ENCODE data around the gene NDUFS4.
A peak's percentile ranks its signal among the peaks of the same experiment; 100 is the strongest.
"Not testable (repeated sequence)": the region's sequence is repeated elsewhere in the genome, so short reads cannot be mapped to it uniquely, and the experiment has no call there.

Gene NDUFS4

DNA sequence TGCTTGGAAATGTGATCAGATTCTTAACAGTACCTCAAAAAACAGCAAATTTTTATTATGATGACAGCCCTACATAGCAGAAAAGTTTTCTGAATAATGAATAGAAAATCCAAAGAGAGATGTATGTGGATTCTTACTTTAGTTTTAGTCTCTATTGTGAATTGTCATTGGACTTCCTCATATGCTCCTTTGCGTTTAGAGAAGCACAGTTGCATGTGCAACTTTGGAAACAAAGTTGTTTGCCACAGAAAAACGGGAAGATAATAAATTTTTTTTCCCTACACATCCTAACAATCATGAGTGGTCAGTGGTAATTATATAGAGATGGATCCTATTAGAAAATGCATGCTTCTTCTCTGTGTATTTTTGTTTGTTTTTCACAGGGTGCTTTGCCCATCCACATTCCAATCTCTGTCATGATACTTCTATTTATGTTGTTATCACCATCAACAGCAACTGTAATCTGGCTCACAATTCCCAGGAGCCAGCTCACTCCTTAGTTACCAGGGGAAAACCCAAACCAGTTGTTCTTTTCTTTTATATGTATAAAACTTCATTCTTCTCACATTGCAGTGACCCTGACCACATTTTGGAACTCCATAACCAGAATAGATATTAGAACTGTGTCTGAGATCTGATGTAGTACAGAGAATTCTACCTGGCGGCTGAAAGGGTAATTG is 118.7 kb downstream of the NDUFS4 start:
- TF ChIP-seq ZFX (IDR thresholded peaks at IDR 0.05; ENCODE audit: borderline replicate concordance): no peak
- TF ChIP-seq, protein P1, sequence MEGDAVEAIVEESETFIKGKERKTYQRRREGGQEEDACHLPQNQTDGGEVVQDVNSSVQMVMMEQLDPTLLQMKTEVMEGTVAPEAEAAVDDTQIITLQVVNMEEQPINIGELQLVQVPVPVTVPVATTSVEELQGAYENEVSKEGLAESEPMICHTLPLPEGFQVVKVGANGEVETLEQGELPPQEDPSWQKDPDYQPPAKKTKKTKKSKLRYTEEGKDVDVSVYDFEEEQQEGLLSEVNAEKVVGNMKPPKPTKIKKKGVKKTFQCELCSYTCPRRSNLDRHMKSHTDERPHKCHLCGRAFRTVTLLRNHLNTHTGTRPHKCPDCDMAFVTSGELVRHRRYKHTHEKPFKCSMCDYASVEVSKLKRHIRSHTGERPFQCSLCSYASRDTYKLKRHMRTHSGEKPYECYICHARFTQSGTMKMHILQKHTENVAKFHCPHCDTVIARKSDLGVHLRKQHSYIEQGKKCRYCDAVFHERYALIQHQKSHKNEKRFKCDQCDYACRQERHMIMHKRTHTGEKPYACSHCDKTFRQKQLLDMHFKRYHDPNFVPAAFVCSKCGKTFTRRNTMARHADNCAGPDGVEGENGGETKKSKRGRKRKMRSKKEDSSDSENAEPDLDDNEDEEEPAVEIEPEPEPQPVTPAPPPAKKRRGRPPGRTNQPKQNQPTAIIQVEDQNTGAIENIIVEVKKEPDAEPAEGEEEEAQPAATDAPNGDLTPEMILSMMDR (IDR thresholded peaks at IDR 0.05): no peak
- H3K27ac ChIP-seq: no peak overlapping the region

GRCh38 chr5:53681079-53681478 is 120.6 kb downstream of the NDUFS4 start:
- no peak for TF ChIP-seq ZFX (IDR thresholded peaks at IDR 0.05; ENCODE audit: borderline replicate concordance)
- TF ChIP-seq, protein P1 (IDR thresholded peaks at IDR 0.05): no peak
- H3K27ac ChIP-seq: no peak overlapping the region

GRCh38 chr5:53691014-53691413 is 130.6 kb downstream of the NDUFS4 start:
- TF ChIP-seq, protein P1 (IDR thresholded peaks at IDR 0.05): no peak
- no peak for TF ChIP-seq ZFX (IDR thresholded peaks at IDR 0.05; ENCODE audit: borderline replicate concordance)
- H3K27ac ChIP-seq: no peak overlapping the region

DNA sequence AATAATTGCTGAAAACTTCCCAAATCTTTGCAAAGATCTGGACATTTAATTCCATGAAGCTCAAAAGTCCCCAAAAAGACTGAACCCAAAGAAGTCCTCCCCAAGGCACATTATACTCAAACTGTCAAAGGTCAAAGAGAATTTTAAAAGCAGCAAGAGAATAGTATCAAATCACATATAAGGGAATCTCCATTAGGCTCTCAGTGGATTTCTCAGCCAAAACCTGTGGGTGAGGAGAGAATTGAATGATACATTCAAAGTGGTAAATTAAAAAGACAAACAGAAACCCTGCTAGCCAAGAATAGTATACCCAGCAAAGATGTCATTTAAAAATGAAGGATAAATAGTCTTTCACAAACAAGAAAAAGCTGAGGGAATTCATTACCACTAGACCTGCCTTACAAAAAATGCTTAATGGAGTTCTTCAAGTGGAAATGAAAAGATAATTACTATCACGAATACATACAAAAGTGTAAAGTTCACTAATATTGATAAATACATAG is 134.1 kb downstream of the NDUFS4 start:
- H3K27ac ChIP-seq: no peak overlapping the region
- TF ChIP-seq ZFX (IDR thresholded peaks at IDR 0.05; ENCODE audit: borderline replicate concordance): no peak
- TF ChIP-seq, protein P1 (IDR thresholded peaks at IDR 0.05): no peak

DNA sequence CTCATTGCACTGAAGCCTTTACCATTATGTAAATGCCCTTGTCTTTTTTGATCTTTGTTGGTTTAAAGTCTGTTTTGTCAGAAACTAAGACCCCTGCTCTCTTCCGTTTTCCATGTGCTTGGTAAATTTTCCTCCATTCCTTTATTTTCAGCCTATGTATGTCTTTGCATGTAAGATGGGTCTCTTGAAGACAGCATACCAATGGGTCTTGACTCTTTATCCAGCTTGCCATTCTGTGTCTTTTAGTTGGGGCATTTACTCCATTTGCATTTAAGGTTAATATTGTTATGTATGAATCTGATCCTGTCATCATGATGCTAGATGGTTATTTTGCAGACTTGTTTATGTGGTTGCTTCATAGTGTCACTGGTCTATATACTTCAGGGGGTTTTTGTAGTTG is 150.0 kb downstream of the NDUFS4 start:
- not testable (repeated sequence) for H3K27ac ChIP-seq

DNA sequence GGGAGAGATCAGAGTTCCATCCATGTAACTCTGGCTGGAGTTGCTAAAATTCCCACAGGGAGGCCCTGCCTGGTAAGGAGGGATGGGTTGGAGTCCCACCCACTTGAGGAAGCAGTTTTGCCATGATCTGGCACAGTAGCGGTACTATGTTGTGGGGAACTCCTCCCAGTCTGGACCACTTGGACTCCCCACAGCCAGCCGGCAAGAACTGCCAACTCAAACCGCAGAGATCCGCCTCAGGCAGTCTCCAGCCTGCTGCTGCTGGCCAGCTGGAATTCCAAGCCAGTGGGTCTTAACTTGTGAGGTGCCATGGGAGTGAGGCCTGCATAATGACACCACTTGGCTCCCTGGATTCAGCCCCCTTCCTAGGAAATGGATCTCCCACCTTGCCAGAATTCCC is 151.9 kb downstream of the NDUFS4 start:
- TF ChIP-seq, protein P1 (IDR thresholded peaks at IDR 0.05): no peak
- no peak for TF ChIP-seq ZFX (IDR thresholded peaks at IDR 0.05; ENCODE audit: borderline replicate concordance)
- no peak overlapping the region for H3K27ac ChIP-seq

DNA sequence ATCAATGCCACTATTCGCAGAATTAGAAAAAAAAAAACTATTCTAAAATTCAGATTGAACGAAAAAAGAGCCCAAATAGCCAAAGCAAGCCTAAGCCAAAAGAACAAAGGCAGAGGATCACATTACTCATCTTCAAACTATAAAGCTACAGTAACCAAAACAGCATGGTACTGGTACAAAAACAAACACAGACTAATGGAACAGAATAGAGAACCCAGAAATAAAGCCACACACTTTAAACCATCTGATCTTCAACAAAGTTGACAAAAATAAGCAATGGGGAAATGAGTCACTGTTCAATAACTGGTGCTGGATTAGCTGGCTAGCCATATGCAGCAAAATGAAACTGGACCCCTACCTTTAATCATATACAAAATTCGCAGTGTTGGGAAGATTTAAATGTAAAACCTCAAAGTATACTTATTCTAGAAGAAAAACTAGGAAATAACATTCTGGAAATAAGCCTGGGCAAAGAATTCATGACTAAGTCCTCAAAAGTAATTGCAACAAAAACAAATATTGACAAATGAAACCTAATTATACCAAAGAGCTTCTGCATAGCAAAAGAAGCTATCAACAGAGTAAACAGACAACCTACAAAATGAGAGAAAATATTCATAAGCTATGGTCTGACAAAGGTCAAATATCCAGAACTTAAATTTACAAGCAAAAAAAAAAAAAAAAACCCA is 153.7 kb downstream of the NDUFS4 start:
- peak overlapping the region; percentile 26 for H3K27ac ChIP-seq
- TF ChIP-seq, protein P1 (IDR thresholded peaks at IDR 0.05): no peak
- no peak for TF ChIP-seq ZFX (IDR thresholded peaks at IDR 0.05; ENCODE audit: borderline replicate concordance)

Data from 22Rv1 (cell line).